ENCODE results near the gene PRPF18. TPM values are rescaled to one million over a fixed set of nuclear protein-coding genes. Genes with fewer than 3 reads are reported as not detected.

PRPF18 gene
- total RNA-seq, 2 experiments from 2014 or later, result 21.9 to 25.1 TPM

Other genes with a start within 250 kb of the PRPF18 start
- gene SEPHS1, start 238.7 kb upstream of the PRPF18 start, total RNA-seq, result 10 to 100 TPM; 57.2 to 57.6 TPM
- gene BEND7, start 58.0 kb upstream of the PRPF18 start, total RNA-seq, result not detected